MCF 10A (cell line): ENCODE measurements around the gene ARHGEF10L. TPM values are rescaled to one million over a fixed set of nuclear protein-coding genes. Genes with fewer than 3 reads are reported as not detected.

ENCODE experiments used
- BruUV-seq: library from RNA; stranded (reverse); fragments of 400-500 nt; replicated peaks from 2 replicates; lab custom pipeline; 2021; lab: Mats Ljungman, UMichigan
- CTCF ChIA-PET: fragments of 300-600 bp; sonication (Branson Sonifier 250); formaldehyde crosslinking; extraction: SDS; loops from one replicate; lab custom pipeline; 2021; ENCODE audit warnings: antibody characterized with exemption, inconsistent platforms; lab: Yijun Ruan, JAX
- POLR2A ChIA-PET: fragments of 300-600, 350-650 bp; sonication (Branson Sonifier 250); formaldehyde crosslinking; extraction: SDS; loops from one replicate; lab custom pipeline; 2020; ENCODE audit warnings: antibody characterized with exemption, inconsistent platforms; lab: Yijun Ruan, JAX
- DNase-seq: peaks from one replicate; pipeline ENCODE4 v3.0.0-alpha.2; 2018; ENCODE audit not compliant: unreplicated experiment
- H3K27ac Mint-ChIP-seq: one replicate; pipeline ENCODE4 v1.8.0; 2022; ENCODE audit warnings: mild to moderate bottlenecking, low read depth, mixed read lengths; ENCODE audit not compliant: unreplicated experiment
- H3K27me3 Mint-ChIP-seq: one replicate; pipeline ENCODE4 v1.8.0; 2022; ENCODE audit warnings: mixed read lengths; ENCODE audit not compliant: insufficient read depth, unreplicated experiment
- H3K36me3 Mint-ChIP-seq: one replicate; pipeline ENCODE4 v1.8.0; 2022; ENCODE audit warnings: mild to moderate bottlenecking, moderate library complexity, mixed read lengths; ENCODE audit not compliant: insufficient read depth, unreplicated experiment
- H3K4me1 Mint-ChIP-seq: one replicate; pipeline ENCODE4 v1.8.0; 2022; ENCODE audit warnings: mixed read lengths; ENCODE audit not compliant: insufficient read depth, unreplicated experiment
- H3K4me3 Mint-ChIP-seq: one replicate; pipeline ENCODE4 v1.8.0; 2022; ENCODE audit warnings: mild to moderate bottlenecking, moderate library complexity, mixed read lengths; ENCODE audit not compliant: unreplicated experiment
- H3K9me3 Mint-ChIP-seq: one replicate; pipeline ENCODE4 v1.8.0; 2022; ENCODE audit warnings: mixed read lengths; ENCODE audit not compliant: unreplicated experiment
- intact Hi-C: fragments of 100-400 bp; cut with micrococcal nuclease; formaldehyde crosslinking; loops from 2 replicates; pipeline ENCODE4 v1.14.1; 2022
- total RNA-seq: library from RNA; stranded (reverse); gene quantifications from 2 replicates; pipeline ENCODE4 v1.2.3, GENCODE V29; 2022
- TF ChIP-seq, protein P1 (sequence below): fragments of 200-600 bp; IDR thresholded peaks from one replicate; pipeline ENCODE4 v1.8.0; 2022; ENCODE audit warnings: antibody characterized with exemption, mild to moderate bottlenecking; ENCODE audit not compliant: unreplicated experiment

The ARHGEF10L gene
- total RNA-seq, 1 experiment from 2014 or later: 5.0 TPM

DNA sequence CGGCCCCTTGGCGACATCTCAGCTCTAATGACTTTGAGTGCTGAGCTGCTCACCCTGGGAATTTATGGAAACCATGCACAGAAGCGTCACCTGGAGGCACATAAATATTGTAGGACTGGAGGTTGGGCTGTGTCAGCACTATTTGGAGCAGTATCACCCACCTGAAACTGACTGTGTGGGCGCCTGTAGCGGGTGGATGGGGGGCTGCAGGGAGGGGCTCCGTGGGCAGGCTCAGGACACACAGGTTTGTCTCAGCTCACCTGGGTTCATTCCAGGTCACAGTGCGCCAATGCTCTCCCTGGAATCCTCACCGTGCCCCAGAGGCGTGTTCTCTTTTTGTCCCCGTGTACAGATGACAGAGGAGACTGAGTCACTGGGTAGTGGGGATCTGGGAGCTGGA, 140.8 kb downstream of the ARHGEF10L start:
- ChIA-PET CTCF (no interaction called here), POLR2A (interaction anchor here (0.5 kb wide), 1 partner anchor 1837 kb away, joined by 3 read pairs; no protein-coding TSS in a partner anchor)
- H3K9me3 Mint-ChIP-seq: no peaks in the 10 kb centered on the region
- H3K4me3 Mint-ChIP-seq: no peak overlapping the region
- intact Hi-C loops: no loop called here
- H3K36me3 Mint-ChIP-seq: no peaks in the 10 kb centered on the region
- TF ChIP-seq, protein P1, sequence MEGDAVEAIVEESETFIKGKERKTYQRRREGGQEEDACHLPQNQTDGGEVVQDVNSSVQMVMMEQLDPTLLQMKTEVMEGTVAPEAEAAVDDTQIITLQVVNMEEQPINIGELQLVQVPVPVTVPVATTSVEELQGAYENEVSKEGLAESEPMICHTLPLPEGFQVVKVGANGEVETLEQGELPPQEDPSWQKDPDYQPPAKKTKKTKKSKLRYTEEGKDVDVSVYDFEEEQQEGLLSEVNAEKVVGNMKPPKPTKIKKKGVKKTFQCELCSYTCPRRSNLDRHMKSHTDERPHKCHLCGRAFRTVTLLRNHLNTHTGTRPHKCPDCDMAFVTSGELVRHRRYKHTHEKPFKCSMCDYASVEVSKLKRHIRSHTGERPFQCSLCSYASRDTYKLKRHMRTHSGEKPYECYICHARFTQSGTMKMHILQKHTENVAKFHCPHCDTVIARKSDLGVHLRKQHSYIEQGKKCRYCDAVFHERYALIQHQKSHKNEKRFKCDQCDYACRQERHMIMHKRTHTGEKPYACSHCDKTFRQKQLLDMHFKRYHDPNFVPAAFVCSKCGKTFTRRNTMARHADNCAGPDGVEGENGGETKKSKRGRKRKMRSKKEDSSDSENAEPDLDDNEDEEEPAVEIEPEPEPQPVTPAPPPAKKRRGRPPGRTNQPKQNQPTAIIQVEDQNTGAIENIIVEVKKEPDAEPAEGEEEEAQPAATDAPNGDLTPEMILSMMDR: no peak
- H3K4me1 Mint-ChIP-seq: no peaks in the 10 kb centered on the region
- no TSS peak for BruUV-seq
- H3K27me3 Mint-ChIP-seq: no peaks in the 10 kb centered on the region
- no peak overlapping the region for H3K27ac Mint-ChIP-seq
- DNase-seq: no peak

DNA sequence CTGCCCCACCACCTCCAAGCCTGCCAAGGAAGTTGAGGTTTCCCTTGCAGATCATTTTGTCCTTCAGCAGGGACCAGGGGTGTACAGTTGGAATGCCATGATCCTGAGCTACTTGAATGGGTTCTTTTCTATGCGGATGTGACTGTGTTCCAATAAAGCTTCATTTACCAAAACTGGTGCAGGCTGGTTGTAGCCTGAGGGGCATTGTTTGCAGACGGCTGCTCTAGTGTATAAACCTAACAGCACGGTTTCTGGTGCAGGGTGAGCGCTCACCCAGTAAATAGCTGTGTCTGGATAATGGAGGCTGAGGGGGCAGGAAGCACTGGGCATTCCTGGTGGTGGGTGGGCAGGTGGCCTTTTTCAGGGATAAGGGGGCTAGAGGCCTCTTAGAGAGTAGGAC, 142.9 kb downstream of the ARHGEF10L start:
- intact Hi-C loops: no loop called here
- H3K4me3 Mint-ChIP-seq: no peak overlapping the region
- BruUV-seq: no TSS peak
- POLR2A ChIA-PET: no interaction called here
- H3K36me3 Mint-ChIP-seq: no peaks in the 10 kb centered on the region
- no peaks in the 10 kb centered on the region for H3K27me3 Mint-ChIP-seq
- no peak overlapping the region for H3K27ac Mint-ChIP-seq
- no peak for DNase-seq
- CTCF ChIA-PET: interaction anchor here (0.8 to 1.0 kb wide), 2 partner anchors 19 to 1138 kb away, joined by 3 to 6 read pairs; no protein-coding TSS in a partner anchor
- TF ChIP-seq, protein P1: no peak
- no peaks in the 10 kb centered on the region for H3K9me3 Mint-ChIP-seq
- no peaks in the 10 kb centered on the region for H3K4me1 Mint-ChIP-seq

DNA sequence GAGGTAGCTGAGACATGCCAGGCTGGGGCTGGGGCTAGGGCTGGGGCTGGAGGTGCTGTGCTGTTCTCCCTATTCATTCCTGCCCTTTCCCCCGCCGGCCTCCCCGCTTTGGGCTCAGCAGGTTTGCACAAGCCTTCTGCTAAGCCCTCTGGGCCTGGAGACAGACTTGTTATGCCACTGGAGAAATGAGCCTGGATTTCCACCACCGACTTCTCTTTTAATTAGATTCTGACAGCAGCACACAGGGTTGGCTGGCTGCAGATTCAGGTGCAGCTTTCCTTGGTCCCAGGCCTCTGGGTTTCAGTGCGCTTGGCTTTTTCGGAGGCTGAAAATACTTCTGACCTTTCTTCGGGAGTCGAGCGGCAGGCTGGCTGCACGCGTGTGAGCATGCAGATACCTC, 144.1 kb downstream of the ARHGEF10L start:
- TF ChIP-seq, protein P1: no peak
- POLR2A ChIA-PET: no interaction called here
- intact Hi-C loops: no loop called here
- CTCF ChIA-PET: no interaction called here
- no peak overlapping the region for H3K4me3 Mint-ChIP-seq
- no peaks in the 10 kb centered on the region for H3K9me3 Mint-ChIP-seq
- no peaks in the 10 kb centered on the region for H3K27me3 Mint-ChIP-seq
- no peak overlapping the region for H3K27ac Mint-ChIP-seq
- BruUV-seq: no TSS peak
- no peak for DNase-seq
- H3K4me1 Mint-ChIP-seq: no peaks in the 10 kb centered on the region
- no peaks in the 10 kb centered on the region for H3K36me3 Mint-ChIP-seq

DNA sequence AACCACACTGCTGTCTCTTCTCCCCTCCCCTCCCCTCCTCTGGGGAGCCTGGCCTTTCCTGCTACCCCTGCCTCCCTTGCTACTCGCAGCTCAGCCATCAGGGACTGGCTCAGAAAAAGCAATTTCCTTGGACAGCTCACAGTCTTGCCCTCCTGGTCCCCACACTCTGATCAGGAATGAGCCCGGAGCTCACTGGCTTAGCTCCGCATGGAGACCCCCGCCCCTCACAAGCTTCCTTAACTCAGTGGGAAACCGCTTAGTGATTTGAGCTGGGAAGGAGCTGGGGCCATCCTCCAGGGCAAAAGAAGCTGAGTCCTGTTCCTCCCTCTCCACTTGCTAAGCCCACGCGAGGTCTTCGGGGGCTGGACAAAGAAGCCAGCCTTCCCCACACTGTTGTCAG, 145.3 kb downstream of the ARHGEF10L start:
- POLR2A ChIA-PET: no interaction called here

More for the DNA sequence above, 145.3 kb downstream of the ARHGEF10L start:
- TF ChIP-seq, protein P1: no peak
- BruUV-seq: no TSS peak
- no peaks in the 10 kb centered on the region for H3K27me3 Mint-ChIP-seq
- H3K9me3 Mint-ChIP-seq: no peaks in the 10 kb centered on the region
- no peak overlapping the region for H3K27ac Mint-ChIP-seq
- H3K4me1 Mint-ChIP-seq: no peaks in the 10 kb centered on the region
- H3K36me3 Mint-ChIP-seq: no peaks in the 10 kb centered on the region
- no peak for DNase-seq
- CTCF ChIA-PET: interaction anchor here (1.2 to 1.4 kb wide), 2 partner anchors 11 to 23 kb away, joined by 4 to 7 read pairs; no protein-coding TSS in a partner anchor
- no peak overlapping the region for H3K4me3 Mint-ChIP-seq
- intact Hi-C loops: no loop called here
